HCT116 (cell line): ENCODE data around the gene HFM1.

Experiments used
- EZH2 ChIP-seq: fragments of 200-600 bp; sonication (generic); IDR thresholded peaks from 2 replicates; pipeline ENCODE4 v1.6.1; 2017; ENCODE audit warnings: antibody characterized with exemption, mixed run types
- JUND ChIP-seq: IDR thresholded peaks from 2 replicates; pipeline ENCODE4 v1.6.1; 2012
- MAX ChIP-seq: IDR thresholded peaks from 2 replicates; pipeline ENCODE4 v1.6.1; 2012
- TF ChIP-seq, protein P1 (sequence below), 3 experiments: fragments of 200-600 bp in 1 of 3; sonication (generic) in 1 of 3; IDR thresholded peaks in 2 of 3; conservative IDR thresholded peaks in 1 of 3; 2 replicates each; pipeline ENCODE4 v1.5.1; 2012 to 2017; ENCODE audit warnings: low read depth in 2 of 3, low read length in 2 of 3, antibody characterized with exemption in 1 of 3, borderline replicate concordance in 1 of 3, control low read depth in 1 of 3, mild to moderate bottlenecking in 1 of 3, mixed read lengths in 1 of 3, mixed run types in 1 of 3, moderate library complexity in 1 of 3; ENCODE audit not compliant: insufficient read depth in 1 of 3
- TF ChIP-seq, protein P2 (sequence below): IDR thresholded peaks from 2 replicates; pipeline ENCODE4 v1.6.1; 2012

DNA sequence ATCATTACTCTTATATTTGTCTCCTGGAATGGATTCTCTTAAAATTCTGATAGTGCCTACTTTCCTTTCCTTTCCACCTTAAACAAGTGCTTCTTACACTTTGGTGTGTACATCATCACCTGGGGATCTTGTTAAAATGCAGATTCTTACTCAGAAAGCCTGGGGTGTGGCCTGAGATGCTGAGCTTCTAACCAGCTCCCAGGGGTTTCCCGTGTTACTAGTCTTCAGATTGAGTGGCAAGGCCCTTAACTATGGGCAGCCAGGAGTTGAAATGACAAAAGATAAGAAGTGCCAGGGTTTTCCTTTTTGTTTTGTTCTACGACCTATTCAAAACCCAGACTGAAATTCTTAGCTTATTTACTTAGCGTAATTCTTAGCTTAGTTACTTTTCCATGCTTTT, 159.2 kb downstream of the HFM1 start:
- TF ChIP-seq EZH2, result no peak
- TF ChIP-seq, protein P1, sequence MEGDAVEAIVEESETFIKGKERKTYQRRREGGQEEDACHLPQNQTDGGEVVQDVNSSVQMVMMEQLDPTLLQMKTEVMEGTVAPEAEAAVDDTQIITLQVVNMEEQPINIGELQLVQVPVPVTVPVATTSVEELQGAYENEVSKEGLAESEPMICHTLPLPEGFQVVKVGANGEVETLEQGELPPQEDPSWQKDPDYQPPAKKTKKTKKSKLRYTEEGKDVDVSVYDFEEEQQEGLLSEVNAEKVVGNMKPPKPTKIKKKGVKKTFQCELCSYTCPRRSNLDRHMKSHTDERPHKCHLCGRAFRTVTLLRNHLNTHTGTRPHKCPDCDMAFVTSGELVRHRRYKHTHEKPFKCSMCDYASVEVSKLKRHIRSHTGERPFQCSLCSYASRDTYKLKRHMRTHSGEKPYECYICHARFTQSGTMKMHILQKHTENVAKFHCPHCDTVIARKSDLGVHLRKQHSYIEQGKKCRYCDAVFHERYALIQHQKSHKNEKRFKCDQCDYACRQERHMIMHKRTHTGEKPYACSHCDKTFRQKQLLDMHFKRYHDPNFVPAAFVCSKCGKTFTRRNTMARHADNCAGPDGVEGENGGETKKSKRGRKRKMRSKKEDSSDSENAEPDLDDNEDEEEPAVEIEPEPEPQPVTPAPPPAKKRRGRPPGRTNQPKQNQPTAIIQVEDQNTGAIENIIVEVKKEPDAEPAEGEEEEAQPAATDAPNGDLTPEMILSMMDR (IDR thresholded peaks at IDR 0.05 in 2 of 3, conservative IDR thresholded peaks at IDR 0.05 in 1 of 3; ENCODE audit: borderline replicate concordance in 1 of 3, insufficient read depth in 1 of 3, low read depth in 2 of 3, low read length in 2 of 3), result no peak
- TF ChIP-seq MAX, result no peak
- TF ChIP-seq JUND, result no peak
- TF ChIP-seq, protein P2, sequence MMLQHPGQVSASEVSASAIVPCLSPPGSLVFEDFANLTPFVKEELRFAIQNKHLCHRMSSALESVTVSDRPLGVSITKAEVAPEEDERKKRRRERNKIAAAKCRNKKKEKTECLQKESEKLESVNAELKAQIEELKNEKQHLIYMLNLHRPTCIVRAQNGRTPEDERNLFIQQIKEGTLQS, result no peak
